ENCODE measurements around the gene INS.
A peak's percentile ranks its signal among the peaks of the same experiment; 100 is the strongest.

- TF ChIP-seq POLR2A (IDR thresholded peaks at IDR 0.05) (no peak), CTCF (IDR thresholded peaks at IDR 0.05) (peak; percentile 30 to 68 (median 47))
These were observed 25.8 kb upstream of the INS start for GRCh38 chr11:2186669-2187279.

Data from body of pancreas (tissue), 4 donors.